ENCODE data around the gene NOL7. TPM values are rescaled to one million over a fixed set of nuclear protein-coding genes. Genes with fewer than 3 reads are reported as not detected.
A peak's percentile ranks its signal among the peaks of the same experiment; 100 is the strongest.

NOL7 gene
- total and polyA plus RNA-seq, 9 of the 15 experiments (the other 6 are each of a cell fraction or from before 2014, with no cell fraction given), result 19.4 to 235 (median 157) TPM

DNA sequence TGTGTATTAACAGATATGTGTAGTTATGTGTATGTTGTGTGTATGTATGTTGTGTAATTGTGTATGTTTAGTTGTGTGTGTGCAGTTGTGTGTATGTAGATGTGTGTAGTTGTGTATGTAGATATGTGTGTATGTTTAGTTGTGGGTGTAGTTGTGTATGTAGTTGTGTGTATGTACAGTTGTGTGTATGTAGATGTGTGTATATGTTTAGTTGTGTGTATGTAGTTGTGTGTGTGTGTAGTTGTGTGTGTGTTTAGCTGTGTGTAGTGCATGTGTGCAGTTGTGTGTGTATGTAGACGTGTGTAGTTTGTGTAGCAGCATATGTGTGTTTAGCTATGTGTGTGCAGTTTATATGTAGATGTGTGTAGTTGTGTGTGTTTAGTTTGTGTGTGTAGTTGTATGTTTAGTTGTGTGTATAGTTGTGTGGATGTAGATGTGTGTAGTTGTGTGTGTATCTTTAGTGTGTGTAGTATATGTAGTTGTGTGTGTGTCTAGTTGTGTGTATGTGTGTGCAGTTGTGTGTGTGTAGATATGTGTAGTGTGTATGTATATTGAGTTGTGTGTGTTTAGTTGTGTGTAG, 24.5 kb upstream of the NOL7 start (continued):
- TF ChIP-seq TRIM24 (IDR thresholded peaks at IDR 0.05), result peak; percentile 57 to 73; a peak in 3 of 4 replicates
- TF ChIP-seq BCOR (IDR thresholded peaks at IDR 0.05), result peak; percentile 56; the same call in 1 of the 2 replicates
- peak; percentile 84 for TF ChIP-seq SMARCA5 (IDR thresholded peaks at IDR 0.05)
- TF ChIP-seq SMAD2 (IDR thresholded peaks at IDR 0.05; ENCODE audit: low read depth, low read length), result no peak
- peak in 1 of 2 experiments; percentile 43; a peak in 1 of 4 replicates for TF ChIP-seq KDM1A (IDR thresholded peaks at IDR 0.05)
- TF ChIP-seq XRCC4 (IDR thresholded peaks at IDR 0.05; ENCODE audit: extremely low read depth, insufficient read depth, insufficient read length), result no peak
- TF ChIP-seq, protein P1, sequence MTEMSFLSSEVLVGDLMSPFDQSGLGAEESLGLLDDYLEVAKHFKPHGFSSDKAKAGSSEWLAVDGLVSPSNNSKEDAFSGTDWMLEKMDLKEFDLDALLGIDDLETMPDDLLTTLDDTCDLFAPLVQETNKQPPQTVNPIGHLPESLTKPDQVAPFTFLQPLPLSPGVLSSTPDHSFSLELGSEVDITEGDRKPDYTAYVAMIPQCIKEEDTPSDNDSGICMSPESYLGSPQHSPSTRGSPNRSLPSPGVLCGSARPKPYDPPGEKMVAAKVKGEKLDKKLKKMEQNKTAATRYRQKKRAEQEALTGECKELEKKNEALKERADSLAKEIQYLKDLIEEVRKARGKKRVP (CRISPR knock-in tag; IDR thresholded peaks at IDR 0.05), result no peak
- TF ChIP-seq, protein P2, sequence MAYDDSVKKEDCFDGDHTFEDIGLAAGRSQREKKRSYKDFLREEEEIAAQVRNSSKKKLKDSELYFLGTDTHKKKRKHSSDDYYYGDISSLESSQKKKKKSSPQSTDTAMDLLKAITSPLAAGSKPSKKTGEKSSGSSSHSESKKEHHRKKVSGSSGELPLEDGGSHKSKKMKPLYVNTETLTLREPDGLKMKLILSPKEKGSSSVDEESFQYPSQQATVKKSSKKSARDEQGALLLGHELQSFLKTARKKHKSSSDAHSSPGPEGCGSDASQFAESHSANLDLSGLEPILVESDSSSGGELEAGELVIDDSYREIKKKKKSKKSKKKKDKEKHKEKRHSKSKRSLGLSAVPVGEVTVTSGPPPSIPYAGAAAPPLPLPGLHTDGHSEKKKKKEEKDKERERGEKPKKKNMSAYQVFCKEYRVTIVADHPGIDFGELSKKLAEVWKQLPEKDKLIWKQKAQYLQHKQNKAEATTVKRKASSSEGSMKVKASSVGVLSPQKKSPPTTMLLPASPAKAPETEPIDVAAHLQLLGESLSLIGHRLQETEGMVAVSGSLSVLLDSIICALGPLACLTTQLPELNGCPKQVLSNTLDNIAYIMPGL (CRISPR knock-in tag; IDR thresholded peaks at IDR 0.05), result 0 out of 2 replicates have a peak, but pooled peaks have one; percentile 67
- TF ChIP-seq, protein P3, sequence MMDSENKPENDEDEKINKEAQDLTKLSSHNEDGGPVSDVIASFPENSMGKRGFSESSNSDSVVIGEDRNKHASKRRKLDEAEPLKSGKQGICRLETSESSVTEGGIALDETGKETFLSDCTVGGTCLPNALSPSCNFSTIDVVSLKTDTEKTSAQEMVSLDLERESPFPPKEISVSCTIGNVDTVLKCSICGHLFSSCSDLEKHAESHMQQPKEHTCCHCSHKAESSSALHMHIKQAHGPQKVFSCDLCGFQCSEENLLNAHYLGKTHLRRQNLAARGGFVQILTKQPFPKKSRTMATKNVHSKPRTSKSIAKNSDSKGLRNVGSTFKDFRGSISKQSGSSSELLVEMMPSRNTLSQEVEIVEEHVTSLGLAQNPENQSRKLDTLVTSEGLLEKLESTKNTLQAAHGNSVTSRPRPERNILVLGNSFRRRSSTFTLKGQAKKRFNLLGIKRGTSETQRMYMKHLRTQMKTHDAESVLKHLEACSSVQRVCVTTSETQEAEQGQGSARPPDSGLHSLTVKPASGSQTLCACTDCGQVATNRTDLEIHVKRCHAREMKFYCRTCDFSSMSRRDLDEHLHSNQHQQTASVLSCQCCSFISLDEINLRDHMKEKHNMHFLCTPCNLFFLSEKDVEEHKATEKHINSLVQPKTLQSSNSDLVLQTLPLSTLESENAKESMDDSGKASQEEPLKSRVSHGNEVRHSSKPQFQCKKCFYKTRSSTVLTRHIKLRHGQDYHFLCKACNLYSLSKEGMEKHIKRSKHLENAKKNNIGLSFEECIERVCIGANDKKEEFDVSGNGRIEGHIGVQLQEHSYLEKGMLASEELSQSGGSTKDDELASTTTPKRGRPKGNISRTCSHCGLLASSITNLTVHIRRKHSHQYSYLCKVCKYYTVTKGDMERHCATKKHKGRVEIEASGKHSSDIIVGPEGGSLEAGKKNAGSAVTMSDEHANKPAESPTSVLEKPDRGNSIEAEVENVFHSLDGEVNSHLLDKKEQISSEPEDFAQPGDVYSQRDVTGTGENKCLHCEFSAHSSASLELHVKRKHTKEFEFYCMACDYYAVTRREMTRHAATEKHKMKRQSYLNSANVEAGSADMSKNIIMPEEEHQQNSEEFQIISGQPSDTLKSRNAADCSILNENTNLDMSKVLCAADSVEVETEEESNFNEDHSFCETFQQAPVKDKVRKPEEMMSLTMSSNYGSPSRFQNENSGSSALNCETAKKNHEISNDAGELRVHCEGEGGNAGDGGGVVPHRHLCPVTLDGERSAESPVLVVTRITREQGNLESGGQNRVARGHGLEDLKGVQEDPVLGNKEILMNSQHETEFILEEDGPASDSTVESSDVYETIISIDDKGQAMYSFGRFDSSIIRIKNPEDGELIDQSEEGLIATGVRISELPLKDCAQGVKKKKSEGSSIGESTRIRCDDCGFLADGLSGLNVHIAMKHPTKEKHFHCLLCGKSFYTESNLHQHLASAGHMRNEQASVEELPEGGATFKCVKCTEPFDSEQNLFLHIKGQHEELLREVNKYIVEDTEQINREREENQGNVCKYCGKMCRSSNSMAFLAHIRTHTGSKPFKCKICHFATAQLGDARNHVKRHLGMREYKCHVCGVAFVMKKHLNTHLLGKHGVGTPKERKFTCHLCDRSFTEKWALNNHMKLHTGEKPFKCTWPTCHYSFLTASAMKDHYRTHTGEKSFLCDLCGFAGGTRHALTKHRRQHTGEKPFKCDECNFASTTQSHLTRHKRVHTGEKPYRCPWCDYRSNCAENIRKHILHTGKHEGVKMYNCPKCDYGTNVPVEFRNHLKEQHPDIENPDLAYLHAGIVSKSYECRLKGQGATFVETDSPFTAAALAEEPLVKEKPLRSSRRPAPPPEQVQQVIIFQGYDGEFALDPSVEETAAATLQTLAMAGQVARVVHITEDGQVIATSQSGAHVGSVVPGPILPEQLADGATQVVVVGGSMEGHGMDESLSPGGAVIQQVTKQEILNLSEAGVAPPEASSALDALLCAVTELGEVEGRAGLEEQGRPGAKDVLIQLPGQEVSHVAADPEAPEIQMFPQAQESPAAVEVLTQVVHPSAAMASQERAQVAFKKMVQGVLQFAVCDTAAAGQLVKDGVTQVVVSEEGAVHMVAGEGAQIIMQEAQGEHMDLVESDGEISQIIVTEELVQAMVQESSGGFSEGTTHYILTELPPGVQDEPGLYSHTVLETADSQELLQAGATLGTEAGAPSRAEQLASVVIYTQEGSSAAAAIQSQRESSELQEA (IDR thresholded peaks at IDR 0.05; ENCODE audit: low read depth), result peak; percentile 60; the same call in 1 of the 2 replicates
- TF ChIP-seq PHF21A (IDR thresholded peaks at IDR 0.05; ENCODE audit: borderline replicate concordance, low read depth), result 0 out of 2 replicates have a peak, but pooled peaks have one; percentile 38
- TF ChIP-seq, protein P4, sequence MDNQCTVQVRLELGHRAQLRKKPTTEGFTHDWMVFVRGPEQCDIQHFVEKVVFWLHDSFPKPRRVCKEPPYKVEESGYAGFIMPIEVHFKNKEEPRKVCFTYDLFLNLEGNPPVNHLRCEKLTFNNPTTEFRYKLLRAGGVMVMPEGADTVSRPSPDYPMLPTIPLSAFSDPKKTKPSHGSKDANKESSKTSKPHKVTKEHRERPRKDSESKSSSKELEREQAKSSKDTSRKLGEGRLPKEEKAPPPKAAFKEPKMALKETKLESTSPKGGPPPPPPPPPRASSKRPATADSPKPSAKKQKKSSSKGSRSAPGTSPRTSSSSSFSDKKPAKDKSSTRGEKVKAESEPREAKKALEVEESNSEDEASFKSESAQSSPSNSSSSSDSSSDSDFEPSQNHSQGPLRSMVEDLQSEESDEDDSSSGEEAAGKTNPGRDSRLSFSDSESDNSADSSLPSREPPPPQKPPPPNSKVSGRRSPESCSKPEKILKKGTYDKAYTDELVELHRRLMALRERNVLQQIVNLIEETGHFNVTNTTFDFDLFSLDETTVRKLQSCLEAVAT (IDR thresholded peaks at IDR 0.05), result peak; percentile 60 to 76; a peak in 1 of 4 replicates
- peak; percentile 55; the same call in 1 of the 2 replicates for TF ChIP-seq NBN (IDR thresholded peaks at IDR 0.05; ENCODE audit: low read depth)
- TF ChIP-seq DPF2 (IDR thresholded peaks at IDR 0.05), result peak; percentile 56; the same call in 1 of the 2 replicates
- TF ChIP-seq JUND (IDR thresholded peaks at IDR 0.05; ENCODE audit: borderline replicate concordance, low read depth, low read length), result no peak
- TF ChIP-seq JUND (tag; IDR thresholded peaks at IDR 0.05; ENCODE audit: borderline replicate concordance, low read depth, low read length), result no peak
- TF ChIP-seq NR2C1 (IDR thresholded peaks at IDR 0.05), result 0 out of 2 replicates have a peak, but pooled peaks have one; percentile 37
- TF ChIP-seq NR2C1 (tag; IDR thresholded peaks at IDR 0.05), result no peak
- TF ChIP-seq NFRKB (IDR thresholded peaks at IDR 0.05; ENCODE audit: low read depth), result 0 out of 2 replicates have a peak, but pooled peaks have one; percentile 40
